Fibroblast of skin of abdomen (primary cell): Measurements from ENCODE around the gene MZT2B. TPM values are rescaled to one million over a fixed set of nuclear protein-coding genes. Genes with fewer than 3 reads are reported as not detected.
"Not testable (repeated sequence)": the region's sequence is repeated elsewhere in the genome, so short reads cannot be mapped to it uniquely, and the experiment has no call there.

Experiments used
- DNase-seq: peaks from one replicate; pipeline ENCODE4 v3.0.0-alpha.2; 2013
- polyA plus RNA-seq, 2 experiments: library from polyadenylated mRNA; unstranded; fragments of 120-200 nt; gene quantifications; one replicate each; pipeline ENCODE4 v1.2.1, GENCODE V29; 2013; ENCODE audit not compliant: insufficient read length in 2 of 2

MZT2B gene, protein sequence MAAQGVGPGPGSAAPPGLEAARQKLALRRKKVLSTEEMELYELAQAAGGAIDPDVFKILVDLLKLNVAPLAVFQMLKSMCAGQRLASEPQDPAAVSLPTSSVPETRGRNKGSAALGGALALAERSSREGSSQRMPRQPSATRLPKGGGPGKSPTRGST
- 266 TPM for polyA plus RNA-seq (2013, experiment 1 of 2; ENCODE audit: insufficient read length)
- 283 TPM for polyA plus RNA-seq (2013, experiment 2 of 2; ENCODE audit: insufficient read length)

DNA sequence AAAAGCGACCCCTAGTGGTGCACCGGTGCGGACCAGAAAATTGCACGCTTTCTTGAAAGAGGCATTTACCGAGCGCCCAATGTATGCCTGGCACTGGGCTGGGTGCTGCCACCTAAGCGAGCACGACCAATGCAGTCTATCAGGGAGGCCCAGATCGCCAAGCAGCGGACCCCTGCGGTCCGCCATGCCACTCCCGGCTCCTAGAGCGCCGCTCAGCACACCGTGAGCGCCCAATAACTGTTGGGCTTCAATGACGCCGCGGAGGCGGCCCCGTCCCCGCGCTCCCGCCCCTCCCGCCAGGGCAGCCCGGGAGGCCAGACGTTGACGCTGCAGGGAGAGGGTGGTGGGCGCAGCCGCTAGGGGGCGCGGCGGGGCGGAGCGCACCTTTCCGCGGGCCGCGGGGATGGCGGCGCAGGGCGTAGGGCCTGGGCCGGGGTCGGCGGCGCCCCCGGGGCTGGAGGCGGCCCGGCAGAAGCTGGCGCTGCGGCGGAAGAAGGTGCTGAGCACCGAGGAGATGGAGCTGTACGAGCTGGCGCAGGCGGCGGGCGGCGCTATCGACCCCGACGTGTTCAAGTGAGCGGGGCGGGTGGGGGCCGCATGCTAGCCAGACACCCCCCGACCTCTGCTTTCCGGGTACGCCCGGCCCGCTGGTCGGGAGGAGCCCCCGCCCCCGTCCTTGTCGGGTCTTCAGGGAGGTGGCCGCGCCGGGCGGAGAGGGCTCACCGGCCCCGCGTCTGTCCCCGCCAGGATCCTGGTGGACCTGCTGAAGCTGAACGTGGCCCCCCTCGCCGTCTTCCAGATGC, at the start of gene MZT2B:
TSS of gene MZT2B (plus strand) at position 383 of the 803 bp plus-strand sequence. CDS start at position 404, 21 bp downstream.
- peak; percentile 86 for DNase-seq

DNA sequence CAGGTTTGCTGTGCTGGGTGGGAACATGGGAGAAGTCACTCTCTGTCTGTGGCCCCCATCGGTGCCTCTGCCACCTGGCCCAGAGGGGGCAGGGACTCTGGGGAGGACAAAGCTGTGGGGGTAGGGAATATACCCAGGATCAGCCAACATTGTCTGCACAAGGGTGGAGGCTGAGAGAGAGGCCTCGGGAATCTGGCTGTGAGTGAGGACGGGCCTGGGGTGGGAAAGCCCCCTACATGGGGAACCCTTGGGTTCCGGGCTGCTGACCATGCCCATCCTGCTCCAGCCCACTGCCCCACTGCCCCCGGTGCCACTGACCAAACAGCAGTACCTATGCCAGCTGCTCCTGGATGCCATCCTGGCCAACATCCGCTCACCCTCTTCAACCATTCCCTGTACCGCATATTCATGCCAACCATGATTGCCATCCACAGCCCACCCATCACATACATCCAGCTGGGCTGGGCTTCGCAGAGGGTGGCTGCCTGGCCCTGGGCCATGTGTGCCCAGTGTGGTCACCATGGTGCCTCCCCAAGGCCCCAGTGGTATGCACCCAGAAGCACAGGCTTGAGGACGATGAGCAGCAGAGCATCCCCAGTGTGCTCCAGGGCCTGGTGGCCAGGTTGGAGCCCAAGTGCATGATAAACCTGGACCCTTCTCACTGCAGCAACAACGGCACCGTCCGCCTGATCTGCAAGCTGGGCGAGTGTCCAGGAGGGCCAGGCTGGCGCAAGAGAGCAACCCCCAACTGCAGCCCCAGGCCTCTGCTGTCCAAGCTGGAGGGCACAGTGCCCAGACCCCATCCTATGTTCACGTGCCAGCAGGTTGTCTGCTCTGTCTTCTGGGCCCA, 46.1 kb upstream of the MZT2B start:
- DNase-seq = no peak

DNA sequence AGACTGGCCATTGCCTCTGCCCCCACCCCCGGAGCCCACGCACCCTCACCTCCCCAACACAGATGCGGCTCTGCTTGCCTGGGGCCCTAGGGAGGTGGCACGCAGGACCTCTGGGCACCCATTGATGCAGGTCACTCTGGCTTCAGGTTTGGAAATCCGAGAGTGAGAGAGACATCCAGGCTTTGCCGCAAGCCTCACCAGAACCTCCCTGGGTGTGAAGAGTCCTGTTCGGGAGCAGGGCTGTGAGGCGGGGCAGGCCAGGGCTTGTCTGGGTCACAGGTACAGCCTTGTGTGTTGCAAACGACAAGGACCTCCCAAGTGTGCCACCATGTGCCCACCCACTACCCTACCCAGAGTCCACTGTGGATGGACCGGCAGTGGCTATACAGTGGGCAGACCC, 45.5 kb upstream of the MZT2B start:
- DNase-seq = not testable (repeated sequence)

DNA sequence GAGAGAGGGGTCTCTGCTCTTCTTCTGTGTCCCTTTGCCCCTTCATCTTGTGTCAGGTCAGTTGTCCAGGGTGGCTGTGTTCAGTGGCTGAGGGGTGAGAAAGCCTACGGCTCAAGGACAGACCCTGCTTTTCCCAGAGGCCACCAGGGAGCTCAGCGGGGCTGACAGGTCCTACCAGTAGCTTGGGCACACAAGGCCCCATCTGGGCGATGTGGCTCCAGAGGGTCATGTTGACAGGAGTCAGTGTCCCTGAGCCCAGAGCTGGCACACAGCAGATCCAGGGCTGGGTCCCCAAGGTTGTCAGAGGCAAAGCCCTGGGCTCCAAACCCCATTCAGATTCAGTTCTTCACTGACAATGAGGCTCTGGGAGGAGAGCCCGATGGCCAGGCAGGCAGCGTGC, 44.9 kb upstream of the MZT2B start:
- not testable (repeated sequence) for DNase-seq

DNA sequence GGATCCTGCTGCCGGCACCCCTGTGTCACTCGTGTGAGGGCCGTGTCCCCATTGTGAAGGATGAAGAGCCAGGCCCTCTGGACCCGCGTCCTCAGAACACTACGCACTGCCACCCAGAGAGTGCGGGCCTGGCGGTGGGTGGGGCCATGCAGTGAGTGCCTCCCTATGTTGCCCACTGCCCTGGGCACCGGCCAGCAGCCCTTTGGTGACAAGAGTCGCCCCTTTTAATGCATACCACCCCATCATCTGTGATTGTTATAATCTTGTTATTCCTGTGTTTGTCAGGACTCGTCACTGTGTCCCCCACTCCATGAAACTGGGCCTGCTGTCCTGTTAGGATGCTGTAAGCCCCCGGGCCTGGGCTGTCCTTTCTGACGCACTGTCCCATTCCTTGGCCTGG, 43.7 kb upstream of the MZT2B start:
- not testable (repeated sequence) for DNase-seq

DNA sequence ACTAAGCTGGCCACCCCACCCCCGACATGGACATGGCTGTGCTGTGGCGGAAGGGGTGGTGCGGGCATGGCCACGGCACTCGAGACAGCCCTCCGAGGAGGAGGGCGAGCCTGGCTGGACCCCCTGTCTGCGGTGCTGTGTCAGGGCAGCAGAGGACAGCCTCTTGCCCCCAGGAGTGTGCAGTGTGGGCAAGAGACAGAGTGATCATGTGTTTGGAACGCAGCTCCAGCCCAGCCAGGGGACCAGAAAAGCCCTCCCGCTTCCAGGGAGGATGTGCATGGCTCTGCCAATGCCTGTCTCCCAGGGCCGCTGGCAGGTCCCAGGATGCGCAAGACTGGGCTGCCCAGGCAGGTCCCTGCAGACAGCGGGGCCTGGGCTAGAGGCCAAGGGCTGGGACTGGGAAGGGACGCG, 43.2 kb upstream of the MZT2B start:
- DNase-seq = not testable (repeated sequence)

DNA sequence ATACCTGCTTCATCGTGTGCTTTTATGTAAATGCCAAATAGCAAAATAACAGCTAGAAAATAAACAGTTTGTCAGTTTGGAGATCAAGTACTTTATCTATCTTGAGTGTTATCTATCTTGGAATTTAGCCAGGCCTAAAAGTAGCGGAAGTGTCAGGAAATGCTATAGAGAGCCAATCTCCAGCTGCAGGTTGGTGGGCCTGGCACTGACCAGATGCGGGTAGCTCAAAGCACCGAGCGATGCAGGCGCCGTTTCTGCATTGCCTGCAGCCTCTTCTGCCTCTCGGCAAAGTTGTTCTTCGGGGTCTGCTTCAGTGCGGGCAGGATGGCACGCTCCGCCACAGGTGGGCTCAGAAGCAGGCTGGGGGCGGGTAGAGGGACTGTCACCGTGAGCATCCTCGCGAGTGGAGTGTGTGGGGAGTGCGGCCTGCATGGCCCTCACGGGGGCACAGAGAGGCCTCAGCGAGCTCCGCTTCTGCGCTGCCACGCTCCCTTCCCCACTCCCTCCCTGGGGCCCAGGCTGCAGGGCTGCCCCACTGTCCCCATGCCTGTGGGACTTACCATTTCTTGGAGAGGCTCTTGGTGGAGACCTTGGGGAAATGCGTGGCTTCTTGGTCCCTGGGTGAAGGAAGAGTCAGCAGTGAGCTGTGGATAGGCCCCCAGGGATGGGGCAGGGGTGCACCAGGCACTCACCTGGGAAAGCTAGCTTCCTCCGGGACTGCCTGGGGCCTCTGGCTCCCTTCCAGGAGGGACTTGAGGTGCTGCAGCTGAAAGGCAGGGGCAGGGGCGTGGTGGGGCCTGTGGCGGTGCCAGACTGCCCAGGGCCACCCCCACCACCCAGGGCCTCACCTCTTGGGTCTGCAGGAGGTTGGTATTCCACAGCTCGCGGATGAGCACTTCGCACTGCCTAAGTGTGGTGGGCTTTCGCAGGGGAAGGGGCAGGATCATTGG, 42.5 kb upstream of the MZT2B start:
- DNase-seq = not testable (repeated sequence)

DNA sequence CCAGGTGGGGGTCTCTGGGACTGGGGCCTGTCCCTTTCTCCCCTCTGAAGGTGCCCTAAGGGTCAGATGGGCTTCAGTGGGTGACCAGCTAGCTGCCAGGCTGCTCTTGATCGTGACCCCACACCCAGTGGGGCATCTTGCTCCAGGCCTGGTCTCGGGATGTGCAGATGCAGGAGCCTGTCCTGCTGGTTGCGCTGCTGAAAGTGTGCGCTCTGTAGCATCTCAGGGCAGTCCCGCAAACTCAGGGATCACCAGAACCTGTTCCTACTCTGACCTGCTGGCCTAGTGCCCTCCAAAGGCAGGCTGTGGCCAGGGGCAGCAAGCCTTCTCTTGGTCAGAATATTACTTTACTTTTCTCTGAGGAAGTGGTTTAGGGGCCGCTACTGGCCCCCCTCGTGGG, 41.5 kb upstream of the MZT2B start:
- DNase-seq = not testable (repeated sequence)

DNA sequence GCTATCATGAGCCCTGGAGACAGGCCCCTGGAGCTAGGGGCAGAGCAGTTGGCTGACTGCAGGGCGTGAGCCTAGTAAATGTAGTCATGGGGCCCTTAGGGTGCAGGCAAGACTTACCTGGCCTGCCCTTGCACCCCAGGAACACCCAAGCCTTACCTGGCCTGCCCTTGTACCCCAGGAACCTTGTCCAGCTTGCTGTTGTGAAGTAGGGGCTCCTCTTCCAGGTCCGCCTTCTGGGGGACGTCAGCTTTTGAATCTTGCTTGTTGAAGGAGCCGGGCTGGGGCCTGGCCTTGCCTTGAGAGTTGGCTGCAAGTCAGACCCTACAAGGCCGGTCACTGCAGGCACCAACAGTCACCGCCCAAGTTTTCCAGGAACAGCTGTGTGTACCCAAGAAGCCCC, 41.1 kb upstream of the MZT2B start:
- not testable (repeated sequence) for DNase-seq

DNA sequence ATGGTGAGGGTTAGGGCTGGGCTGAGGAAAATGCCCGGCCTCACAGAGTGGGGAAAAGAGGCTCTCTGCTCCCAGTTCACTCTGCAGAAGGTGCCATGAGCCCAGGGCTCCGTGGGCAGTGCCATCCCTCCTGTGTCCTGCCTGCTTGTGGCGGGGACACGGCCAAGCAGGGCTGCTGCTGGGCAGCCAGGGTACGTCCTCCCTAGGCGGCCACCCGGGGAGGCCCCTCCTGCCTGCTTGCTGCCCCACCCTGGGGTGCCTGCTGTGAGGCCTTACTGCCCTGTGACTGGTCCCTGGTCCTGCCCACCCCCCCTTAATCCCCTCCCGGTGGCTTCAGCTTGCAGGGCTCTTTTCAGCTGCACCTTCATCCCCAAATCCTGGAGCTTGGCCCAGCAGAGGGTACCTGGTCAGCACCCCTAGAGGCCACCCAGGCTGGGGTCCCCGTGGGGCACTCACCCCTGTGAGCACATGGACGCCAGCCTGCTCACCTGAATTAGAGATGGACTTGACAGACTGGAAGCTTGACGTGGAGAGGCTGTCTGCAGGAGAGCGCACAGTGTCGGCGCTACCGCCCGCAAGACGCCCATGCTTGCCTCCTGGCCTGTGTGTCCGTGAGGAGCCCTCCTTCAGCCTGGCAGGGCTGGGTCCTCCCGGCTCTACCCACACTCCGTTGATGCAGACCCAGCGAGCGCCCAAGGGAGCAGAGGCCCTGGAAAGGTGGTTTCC, 40.3 kb upstream of the MZT2B start:
- not testable (repeated sequence) for DNase-seq

DNA sequence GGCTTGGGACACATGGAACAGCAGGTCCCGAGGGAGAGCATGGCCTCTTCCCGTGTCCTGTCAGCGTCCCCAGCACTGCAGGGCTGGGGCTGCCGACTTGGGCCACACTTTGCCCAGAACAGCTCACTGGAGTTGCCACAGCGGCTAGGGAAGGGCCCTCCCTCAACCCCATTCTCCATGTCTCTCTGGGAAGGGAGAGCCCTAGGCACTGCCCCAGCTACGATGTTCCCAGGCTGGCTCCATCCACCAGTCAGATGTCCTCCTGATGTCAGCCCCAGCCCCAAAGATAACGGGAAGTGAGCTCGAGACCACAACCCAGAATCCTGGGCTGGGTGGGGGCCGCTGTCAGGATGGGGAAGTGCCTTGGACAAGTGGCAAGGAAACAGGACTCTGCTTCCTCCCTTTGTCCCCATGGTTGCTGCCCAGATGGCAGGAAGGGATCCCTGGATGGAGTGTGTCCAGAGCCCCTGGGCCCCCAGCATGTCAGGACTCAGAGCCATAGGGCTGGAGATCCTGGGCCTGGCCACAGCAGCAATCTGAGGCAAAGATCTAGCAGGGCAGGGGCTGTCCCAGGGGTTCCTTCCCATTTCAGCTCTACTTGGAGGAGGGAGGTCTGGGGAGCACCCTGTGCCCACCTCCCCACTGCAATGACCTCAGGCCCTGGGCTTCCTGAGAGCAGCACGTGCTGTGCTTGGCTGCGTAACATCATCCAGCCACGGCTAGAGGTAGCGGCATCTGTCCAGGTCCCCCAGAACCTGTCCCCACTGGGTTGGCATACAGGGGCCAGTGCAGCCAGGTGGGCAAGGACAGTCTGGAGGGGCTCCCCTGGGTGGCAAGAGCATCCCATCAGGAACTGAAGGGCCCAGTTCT, 39.4 kb upstream of the MZT2B start:
- not testable (repeated sequence) for DNase-seq

DNA sequence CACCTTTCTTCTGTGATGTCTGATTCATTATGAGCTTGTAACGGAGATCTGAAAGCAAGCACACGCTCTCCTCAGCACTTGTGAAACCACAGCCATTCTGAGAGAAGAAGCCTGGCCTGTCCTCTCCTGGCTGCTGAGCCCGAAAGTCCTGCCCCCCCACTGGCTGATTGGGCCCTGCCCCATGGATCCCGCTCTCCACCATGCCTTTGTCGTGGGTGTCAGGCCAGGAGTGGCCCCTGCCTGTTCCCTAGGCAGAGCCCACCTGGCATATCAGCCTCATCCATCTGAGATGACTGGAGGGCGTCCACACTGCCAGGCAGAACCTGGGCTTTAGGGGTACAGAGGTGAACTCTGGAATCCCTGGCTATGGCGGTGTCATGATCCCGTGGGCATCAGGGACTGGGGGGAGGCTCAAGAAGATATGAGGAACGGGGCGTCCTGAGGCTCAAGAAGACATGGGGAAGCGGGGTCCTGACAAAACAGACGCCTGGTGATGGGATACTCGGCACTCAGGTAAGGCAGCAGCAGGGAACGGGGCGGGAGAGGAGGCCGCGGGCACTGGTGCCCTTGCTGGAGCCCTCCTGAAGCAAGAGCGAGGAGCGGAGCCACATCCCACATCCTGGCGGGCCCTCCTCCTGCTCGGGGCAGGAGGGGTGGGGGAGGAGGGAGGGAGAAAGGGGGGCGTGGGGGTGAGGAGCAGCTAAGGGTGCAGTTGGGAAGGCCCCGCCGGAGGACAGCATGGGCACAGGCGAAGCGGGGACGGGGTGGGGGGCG, 38.6 kb upstream of the MZT2B start:
- DNase-seq = peak; percentile 7

DNA sequence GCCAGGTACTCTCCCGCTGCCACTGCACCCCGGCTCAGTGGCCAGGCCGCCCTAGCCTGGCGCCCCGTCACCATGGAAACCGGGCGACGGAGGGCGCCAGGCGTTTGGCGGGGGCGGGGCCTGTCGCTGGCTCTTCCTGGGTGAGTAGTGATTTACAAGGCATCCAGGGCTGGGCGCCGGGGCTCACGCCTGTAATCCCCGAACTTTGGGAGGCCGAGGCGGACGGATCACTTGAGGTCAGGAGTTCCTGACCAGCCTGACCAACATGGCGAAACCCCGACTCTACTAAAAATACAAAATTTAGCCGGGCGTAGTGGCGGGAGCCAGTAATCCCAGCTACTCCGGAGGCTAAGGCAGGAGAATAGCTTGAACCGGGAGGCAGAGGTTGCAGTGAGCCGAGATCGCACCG, 37.1 kb upstream of the MZT2B start, which contains the start of gene CCDC74B:
TSS of gene CCDC74B (minus strand) at position 107 of the 409 bp plus-strand sequence. CDS start 116 bp downstream, outside the sequence.
- DNase-seq = peak; percentile 30

DNA sequence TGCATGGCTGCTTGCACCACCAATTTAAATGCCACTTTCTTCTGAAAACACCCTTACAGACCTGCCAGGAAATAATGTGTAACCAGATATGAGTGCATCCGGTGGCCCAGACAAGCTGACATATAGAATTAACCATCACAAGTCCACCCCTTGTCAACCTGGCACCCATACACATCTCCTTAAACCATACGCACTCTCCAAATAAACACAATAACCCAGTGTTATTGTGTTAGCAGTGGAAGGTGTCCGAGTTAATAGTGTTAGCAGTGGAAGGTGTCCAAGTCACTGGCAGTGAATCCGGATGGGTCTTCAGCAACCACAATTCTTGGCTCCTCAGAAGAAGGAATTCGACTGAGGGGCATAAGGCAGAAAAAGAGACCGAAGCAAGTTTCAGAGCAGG, 33.5 kb upstream of the MZT2B start:
- DNase-seq = not testable (repeated sequence)

DNA sequence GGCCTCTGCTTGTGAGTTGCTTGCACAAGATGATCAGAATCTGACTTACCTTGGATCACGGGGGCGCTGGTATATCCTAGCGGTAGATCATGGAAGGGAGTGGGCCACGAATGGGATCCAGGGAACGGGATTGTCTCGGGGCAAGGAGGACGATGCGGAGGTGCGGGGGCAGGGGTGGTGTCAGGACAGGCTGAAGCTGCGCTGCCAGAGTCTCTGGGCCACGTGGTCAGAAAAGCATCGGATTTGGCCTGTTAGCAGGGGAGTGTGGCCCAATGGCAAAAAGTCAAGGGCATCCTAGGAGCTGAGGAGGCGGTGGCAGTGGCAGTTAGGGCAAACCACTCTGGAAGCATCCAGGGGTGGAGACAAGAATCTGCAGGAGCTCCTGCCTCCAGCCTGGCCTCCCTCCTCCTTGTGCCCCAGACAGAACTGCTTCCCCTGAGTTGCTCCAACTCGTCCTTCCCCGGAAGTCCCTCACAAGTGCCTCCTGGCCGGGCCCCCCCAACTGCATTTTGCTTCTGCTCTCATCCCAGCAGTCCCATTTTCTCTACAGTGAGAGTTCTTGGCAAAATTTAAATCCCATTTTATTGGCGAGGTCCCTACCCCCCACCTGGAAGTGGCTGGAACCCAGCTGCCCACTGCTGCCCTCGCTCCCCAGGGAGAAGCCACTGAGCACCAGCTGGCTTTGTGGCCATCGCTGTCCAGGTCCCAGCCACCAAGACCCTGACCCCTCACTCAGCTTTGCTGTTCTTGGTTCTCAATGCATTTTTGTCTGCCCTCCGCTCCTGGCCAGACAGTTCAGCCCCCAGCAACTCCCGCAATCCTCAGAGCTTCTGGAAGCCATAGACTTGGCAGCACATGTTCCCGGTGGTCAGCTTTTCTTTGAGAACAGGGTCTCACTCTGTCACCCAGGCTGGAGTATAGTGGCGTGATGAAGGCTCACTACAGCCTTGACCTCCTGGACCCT, 31.6 kb upstream of the MZT2B start:
- DNase-seq = no peak

DNA sequence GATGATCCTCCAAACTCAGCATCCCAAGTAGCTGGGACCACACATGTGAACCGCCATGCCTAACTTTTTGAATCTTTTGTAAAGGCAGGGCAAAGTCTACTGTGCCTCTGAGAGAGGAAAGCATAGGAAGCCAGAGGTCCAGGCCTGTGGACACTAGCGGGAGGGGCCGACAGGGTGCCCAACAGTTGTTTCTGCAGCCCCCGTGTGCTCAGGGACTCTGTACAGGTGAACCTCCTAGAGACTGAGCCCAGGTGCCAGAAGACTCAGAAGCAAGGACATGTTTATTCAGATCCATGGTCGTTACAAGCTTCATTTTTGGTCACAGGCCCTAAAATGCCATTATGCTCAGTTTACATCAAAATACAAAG, 30.9 kb upstream of the MZT2B start:
- DNase-seq = not testable (repeated sequence)

DNA sequence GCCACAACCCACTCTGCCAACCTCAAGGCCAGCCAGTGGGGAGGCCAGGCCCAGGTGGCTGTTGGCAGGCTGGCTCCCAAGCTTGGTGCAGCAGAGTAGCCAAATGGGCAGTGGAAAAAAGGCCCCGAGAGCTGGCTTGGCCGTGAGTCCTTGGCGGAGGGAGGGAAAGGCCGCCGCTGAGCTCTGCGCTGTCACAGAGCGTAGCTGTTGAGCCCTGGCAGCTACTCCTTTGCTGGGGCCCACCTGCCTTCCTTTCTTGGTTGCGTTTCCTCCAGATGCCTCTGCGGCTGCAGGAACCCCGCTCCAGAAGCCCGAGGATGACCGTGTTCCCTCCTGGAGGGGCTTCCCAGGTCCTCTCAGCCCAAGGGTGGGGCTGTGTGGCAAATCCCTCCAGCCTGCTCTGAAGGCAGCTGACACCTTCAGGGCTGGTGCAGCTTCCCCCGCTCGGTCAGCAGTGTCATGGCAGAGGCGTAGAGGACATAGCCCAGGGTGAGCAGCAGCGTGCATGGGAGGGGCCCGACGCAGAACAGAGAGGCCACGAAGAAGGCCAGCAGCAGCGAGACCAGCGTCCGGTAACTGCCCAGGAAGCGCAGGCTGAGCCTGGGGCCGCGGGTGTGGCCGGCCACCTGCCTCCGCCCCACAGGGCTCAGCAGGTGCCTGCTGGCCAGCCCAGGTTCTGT, 29.8 kb upstream of the MZT2B start:
- DNase-seq = not testable (repeated sequence)
